SKM-1 treated with dmso at 0.1 percent for 144 hours (cell line): Measurements from ENCODE around the gene TALDO1.
A peak's percentile ranks its signal among the peaks of the same experiment; 100 is the strongest.
"Not testable (repeated sequence)": the region's sequence is repeated elsewhere in the genome, so short reads cannot be mapped to it uniquely, and the experiment has no call there.

Source experiments
- DNase-seq: peaks from one replicate; lab custom pipeline; 2025; ENCODE audit not compliant: unreplicated experiment; lab: John Stamatoyannopoulos, UW

TALDO1 gene

DNA sequence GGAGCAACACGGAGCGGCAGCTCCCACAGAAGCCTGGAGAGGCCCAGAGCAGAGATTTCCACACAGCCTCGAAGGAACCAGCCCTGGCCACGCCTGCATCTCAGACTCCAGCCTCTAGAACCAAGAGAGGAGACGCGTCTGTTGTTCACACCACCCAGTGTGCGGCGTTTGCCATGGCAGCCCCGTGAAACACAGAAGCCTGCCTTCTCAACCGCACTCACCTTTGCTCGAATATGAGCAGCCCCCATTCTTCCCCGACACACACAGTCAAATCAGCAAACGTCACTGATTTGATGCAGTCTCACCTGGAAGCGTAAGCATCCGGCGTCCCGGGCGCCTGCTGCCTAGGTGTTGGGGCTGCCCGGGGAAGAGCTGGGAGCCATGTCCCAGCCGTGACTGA is 14.2 kb upstream of the TALDO1 start:
- DNase-seq, result no peak

DNA sequence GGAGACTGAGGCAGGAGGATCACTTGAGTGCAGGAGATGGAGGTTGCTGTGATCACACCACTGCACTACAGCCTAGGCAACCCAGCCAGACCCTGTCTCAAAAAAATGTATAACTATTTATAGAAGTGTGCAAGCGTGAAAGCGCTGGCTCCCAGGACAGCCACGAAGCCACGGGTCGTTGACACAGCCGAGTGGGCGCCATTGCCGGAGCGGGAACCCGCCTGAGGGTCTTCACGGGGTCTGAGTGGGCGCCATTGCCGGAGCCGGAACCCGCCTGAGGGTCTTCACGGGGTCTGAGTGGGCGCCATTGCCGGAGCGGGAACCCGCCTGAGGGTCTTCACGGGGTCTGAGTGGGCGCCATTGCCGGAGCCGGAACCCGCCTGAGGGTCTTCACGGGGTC is 12.7 kb upstream of the TALDO1 start:
- not testable (repeated sequence) for DNase-seq

DNA sequence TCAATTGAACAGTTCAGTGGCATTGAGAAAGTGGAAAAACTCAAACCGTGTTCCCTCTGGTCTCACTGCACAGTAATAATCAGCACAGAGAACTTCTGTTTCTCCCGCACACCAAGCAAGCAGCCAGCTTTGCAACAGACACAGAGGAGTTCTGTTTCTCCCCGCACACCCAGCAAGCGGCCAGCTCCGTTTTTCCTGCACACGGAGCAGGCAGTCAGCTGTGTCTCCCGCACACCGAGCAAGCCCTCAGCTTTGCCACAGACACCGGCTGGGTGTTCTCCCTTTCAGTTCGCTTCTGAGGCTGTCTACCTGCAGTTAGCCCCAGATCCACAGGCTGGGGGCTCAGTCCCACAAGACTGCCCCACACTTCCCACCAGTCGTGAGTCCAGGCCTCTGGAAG is 9.9 kb upstream of the TALDO1 start:
- DNase-seq, result no peak

DNA sequence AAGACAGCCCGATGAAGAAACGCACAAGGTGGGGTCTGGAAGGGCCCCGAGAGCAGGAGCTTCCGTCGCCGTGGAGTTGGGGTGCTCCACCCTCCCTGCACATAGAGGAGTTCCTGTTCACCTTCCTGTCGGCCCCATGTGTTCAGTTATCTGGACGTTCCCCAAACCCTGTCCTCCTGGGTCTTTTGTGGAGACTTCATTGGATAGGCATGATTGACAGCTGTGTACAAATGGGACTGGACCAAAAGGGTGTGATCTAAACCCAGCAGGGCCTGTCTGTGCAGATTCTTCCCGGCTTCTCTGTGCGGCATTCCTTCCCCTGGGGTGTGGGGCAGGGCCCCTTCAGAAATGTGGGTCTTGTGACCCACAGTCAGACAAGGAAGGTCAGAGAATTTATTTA is 9.4 kb upstream of the TALDO1 start:
- DNase-seq, result not testable (repeated sequence)

DNA sequence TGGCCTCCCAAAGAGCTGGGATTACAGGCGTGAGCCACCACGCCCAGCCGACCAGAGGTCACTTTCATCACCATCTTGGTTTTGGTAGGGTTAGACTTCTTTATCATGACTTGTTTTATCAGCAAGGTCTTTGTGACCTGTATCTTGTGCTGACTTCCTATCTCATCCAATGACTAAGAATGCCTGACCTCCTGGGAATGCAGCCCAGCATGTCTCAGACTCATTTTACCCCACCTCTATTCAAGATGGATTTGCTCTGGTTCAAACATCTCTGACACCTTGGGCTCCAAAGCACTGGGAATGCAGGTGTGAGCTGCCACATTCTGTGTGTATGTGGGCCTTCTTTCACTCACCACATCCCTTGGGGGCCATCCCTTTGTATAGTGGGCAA is 5.1 kb upstream of the TALDO1 start:
- no peak for DNase-seq

DNA sequence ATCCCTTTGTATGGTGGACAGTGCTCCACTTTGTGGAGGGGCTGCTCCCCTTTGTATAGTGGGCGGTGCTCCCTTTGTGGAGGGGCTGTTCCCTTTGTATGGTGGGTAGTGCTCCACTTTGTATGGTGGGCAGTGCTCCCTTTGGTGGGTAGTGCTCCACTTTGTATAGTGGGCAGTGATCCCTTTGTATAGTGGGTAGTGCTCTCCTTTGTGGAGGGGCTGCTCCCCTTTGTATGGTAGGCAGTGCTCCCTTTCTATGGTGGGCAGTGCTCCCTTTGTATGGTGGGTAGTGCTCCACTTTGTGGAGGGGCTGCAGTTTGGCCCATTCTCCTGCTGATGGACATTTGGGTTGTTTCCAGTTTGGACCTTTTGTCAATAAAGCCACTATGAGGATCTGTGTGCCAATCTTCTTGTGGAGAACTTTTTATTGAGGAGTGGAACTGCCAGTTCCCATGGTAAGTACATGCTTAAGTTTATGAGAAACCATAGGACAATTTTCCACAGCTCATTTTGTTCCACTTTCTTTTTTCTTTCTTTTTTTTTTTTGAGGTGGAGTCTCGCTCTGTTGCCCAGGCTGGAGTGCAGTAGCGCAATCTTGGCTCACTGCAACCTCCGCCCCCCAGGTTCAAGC is 4.6 kb upstream of the TALDO1 start:
- DNase-seq, result no peak

DNA sequence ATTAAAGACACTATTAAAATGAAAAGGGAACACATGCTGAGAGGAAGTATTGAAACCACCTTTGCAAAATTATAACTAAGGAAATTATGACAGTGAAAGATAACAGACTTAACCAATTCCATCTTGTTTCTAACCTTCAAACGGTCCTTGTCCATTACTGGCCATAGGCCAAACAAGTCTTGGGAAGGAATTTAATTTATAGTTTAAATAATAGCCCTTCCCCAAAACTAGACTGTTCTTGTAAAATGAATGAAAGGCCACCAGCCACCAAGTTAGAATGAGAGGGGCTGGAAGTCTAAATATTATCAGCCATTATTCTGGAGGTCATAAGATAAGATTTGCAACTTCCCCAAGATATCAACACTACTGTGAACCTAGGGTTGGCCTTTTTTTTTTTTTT is 1.8 kb upstream of the TALDO1 start:
- DNase-seq, result no peak

DNA sequence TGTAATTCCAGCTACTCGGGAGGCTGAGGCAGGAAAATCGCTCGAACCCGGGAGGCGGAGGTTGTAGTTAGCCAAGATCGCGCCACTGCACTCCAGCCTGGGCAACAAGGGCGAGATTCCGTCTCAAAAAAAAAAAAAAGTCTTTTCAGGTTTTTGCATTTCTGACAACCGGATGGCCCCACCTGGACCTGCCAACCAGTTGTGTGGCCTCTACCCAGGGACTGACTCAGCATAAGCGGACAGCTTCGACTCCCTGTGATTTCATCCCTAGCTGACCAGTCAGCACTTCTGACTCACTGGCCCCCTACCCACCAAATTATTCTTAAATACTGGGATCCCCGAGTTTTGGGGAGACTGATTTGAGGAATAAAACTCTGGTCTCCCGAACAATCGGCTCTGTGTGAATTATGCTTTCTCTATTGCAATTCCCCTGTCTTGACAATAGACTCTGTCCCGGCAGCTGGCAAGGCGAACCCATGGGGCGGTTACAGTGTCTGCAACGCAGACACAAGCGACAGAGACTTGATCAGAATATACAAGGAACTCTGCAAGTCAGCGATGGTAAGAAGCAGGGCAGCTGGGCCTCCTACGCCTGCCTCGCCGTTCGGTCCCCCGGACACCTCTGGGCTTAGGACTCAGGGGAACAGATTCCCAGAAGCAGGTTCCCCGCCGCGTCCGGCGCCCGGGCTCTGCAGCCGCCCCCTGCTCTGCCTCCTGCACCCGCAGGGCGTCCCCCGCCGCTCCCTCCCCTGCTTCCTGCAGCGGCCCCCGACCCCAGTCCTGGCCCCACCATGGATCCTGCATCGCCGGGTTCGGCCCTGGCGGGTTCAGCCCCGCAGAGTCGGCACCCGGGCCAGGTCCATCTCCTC is 741 bp upstream of the TALDO1 start:
- no peak for DNase-seq

DNA sequence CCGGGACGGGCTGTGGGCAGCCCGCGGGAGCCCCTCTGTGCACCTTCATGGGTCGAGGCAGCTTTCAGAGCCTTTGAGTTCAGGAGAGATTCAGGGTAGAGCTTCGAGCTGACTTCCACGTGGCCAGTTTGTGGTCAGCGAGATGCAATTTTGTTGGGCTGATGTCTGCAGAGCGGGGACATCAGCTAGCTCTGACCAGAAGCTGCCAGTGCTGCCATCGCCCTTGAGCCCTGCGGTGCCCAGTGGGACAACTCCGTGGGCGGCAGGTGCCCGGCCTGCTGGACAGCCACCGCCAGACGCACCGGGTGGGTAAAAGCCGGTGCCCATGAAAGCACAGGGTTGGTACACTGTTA is 719 bp downstream of the TALDO1 start:
- DNase-seq, result peak; percentile 11

DNA sequence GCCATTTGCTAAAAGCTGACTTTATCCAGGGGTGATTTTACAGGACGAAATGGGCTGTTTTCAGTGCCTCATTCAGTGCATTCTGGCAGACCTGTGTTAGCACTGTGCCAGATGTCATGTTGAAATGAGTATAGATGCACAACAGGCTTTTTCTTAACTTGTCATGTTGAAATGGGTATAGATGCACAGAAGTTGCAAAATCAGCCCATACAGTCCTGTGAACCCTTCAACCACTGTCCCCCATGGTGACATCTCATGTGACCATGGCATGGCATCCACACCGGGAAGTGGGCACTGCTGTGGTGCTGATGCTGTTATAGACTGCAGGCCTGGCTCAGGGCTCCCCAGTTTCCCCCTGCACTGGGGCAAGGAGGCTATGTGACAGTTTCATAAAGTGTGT is 2.5 kb downstream of the TALDO1 start:
- no peak for DNase-seq

DNA sequence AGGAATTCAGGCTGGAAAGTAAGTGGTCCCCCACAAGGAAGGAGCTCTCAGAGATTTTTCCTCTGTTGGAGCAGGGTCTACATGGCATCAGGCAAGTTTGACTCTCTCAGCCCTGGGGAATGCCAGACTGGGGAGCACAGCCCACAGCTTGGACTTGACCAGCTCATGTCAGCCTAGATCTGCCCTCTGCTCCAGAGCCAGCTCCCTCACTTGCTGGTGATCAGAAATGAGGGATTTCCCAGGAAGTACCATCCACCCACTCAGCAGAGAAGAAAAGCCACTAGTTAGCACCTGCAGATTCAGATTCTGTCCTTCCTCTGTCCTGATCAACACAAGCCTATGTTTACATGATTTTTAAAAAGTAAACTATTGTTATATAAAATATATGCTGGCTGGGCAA is 13.0 kb downstream of the TALDO1 start:
- no peak for DNase-seq

DNA sequence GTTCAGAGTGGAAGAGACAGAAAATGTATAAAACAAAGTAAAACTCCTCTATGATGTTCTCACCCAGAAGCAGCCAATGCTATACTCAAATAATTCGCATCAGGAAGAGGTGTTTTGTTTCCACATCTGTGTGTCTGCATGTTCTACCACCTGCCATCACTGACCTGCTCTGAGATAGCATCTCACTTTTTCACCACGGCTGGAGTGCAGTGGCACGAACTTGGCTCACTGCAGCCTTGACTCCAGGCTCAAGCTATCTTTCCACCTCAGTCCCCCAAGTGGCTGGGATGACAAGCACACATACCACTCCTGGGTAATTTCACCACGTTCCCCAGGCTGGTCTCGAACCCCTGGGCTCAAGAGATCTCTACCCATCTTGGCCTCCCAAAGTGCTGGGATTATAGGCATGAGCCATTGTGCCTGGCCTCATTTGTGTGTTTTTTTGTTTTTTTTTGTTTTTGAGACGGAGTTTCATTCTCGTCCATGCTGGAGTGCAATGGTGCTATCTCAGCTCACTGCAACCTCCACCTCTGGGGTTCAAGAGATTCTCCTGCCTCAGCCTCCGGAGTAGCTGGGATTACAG is 14.4 kb downstream of the TALDO1 start:
- no peak for DNase-seq

DNA sequence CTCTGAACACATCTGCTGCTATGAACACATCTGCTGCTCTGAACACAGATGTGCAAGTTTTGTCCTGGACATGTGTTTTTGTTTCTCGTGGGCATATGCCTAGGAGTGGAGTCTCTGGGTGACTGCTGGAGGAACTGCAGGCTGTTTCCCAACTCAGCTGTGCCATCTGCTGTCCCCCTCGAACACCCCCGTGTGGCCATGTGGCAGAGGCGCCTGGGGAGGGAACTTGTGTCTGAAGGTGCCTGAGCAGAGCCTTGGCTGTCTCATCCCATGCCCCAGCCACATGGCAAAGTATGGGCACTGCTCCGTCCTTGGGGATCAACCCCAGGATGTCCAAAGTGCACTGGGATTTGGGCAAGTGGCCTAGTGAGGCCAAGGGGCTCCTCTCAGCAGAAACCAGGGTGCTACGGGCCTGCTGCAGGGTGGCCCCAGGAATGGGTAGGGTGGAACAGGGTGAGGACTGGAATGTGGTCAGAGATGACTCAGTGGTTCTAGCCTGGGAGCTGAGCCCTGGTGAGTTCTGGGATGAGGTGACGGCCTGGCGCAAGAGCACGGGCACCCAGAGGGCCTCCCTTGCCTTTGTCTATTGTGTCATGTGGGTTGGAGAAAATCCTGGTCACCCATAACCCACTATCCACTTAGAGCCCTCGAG is 15.3 kb downstream of the TALDO1 start:
- peak; percentile 31 for DNase-seq

DNA sequence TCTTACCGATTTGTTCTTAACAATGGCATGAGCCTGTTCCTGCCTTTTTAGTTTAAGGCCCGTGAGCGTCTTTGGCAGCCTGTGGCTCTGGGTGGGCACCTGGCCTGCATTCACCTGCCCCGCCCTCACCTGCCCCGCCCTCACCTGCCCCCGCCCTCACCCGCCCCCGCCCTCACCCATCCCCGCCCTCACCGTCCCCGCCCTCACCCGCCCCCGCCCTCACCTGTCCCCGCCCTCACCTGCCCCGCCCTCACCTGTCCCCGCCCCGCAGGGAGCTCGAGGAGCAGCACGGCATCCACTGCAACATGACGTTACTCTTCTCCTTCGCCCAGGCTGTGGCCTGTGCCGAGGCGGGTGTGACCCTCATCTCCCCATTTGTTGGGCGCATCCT is 15.8 kb downstream of the TALDO1 start:
- DNase-seq, result no peak

DNA sequence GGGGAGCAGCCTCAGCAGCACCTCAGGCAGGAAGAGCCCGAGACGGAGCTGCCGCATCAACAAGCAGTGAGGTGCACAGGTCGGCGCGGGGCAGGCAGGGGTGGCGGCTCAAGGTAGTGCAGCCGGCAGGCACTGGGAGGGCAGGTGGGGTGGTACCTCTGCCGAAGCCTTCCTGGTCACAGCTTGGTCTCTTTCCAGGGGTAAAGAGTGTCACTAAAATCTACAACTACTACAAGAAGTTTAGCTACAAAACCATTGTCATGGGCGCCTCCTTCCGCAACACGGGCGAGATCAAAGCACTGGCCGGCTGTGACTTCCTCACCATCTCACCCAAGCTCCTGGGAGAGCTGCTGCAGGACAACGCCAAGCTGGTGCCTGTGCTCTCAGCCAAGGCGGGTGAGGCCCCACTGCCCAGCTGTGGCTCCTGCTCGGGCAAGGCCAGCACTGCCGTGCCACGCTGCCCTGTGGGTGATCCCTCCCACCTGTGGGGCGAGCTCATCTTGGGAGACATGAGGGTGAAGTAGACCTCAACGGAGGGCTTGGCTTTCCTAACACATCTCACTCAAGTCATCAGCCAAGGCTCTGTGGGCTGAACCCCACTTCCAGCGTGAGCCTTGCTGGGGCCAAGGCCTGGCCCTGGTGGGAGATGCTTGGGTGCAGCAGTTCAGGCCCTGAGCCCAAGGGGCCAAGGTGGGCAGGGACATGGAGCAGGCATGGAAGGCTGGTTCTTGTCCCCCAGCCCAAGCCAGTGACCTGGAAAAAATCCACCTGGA is 16.5 kb downstream of the TALDO1 start:
- DNase-seq, result no peak

DNA sequence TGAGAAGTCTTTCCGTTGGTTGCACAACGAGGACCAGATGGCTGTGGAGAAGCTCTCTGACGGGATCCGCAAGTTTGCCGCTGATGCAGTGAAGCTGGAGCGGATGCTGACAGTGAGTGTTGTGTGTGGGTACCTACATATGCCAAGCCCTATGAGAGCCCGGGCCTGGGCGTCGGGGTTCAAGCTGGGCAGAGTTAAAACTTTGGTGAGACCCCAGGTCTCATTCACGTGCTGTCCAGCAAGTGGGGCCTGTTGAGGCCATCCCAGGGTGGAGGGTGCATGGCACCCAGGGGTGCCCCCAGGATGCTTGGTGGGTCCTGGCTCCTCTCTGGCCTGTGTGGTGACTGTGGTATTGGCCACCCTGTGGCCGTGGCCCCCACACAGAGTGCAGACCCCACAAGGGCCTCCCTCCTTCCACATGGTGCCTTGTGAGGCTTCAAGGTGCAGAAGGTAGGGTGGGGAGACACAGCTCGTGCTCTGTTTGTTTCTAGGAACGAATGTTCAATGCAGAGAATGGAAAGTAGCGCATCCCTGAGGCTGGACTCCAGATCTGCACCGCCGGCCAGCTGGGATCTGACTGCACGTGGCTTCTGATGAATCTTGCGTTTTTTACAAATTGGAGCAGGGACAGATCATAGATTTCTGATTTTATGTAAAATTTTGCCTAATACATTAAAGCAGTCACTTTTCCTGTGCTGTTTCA is 17.2 kb downstream of the TALDO1 start:
- no peak for DNase-seq

DNA sequence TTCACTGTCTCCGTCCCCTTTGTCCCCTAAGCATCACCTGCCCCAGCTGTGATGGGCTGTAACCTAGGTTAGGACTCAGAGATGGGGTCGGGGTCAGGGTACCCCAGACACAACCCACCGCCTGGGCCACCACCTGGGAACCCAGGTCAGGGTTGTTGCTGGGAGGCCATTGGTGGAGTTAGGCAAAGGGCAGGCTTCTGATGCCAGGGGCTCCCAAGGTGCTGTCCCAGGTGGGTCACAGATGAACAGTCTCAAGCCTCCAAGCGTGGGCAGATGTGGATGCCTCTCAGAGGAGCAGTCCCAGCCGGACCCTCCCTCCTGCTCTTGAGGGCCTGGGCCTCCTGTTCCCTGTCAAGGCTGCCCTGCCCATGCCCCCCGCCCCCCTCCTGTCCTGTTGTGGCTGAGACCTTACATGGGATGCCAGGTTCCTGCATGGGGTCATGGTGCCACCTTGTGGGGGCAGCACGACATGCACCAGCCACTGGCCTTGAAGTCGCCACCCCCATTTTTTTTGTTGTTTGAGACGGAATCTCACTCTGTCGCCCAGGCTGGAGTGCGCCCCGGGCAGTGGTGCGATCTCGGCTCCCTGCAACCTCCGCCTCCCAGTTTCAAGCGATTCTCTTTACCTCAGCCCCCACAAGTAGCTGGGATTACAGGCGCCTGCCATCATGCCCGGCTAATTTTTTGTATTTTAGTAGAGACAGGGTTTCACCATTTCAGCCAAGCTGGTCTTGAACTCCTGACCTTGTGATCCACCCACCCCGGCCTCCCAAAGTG is 17.9 kb downstream of the TALDO1 start:
- peak; percentile 17 for DNase-seq

DNA sequence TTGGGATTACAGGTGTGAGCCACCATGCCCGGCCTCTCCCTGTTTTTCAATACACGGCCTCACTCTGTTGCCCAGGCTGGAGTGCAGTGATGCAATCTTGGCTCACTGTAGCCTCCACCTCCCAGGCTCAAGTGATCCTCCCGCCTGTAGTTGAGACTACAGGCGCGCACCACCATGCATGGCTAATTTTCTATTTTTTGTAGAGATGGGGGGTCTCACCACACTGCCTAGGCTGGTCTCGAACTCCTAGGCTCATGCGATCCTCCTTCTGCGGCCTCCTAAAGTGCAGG is 18.5 kb downstream of the TALDO1 start:
- no peak for DNase-seq

DNA sequence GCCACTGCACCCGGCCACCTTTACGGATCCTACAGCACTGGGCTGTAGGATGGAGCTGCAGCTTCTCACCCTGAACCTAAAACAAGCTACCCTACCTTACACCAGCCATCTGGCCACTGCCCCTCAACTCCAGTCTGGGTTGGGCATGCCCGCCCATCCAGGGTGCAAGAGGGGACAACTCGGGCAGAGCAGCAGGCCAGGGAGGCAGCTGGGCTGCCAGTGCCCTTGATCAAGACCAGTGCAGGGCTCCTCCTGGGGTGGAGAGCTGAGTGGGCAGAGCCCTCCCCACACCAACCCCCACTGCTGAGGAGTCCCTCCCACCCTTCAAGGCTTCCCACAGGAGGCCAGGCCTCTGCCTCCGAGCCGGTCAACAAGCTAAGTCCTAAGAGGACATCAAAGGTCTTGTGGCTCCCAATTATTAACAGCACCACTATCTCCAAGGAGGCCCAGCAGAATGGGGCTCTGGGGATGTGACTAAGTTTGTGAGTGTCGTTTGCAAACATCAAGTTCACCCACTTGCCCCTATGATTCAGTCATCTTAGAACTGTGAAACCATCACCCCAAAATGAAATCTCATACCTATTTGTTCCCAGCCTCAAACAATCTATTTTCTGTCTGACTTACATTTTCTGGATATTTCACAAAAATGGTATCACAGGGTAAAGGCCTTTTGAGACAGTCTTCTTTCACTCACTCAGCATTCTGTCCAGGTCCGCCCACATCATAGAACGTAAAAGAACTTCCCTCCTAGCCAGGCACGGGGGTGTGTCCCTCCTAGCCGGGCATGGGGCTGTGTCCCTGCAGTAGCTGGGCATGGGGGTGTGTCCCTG is 19.1 kb downstream of the TALDO1 start:
- no peak for DNase-seq
